HG02884 (cell line): ENCODE results near the gene CEP104.

Experiments
- ATAC-seq: cut with Tn5 transposase; IDR thresholded peaks from one replicate; pipeline ENCODE4 v1.9.1; 2021; ENCODE audit warnings: mild to moderate bottlenecking, moderate library complexity; ENCODE audit not compliant: unreplicated experiment

Gene CEP104

GRCh38 chr1:3869751-3870301, 12.8 kb upstream of the CEP104 start:
- no peak for ATAC-seq

- ATAC-seq, result no peak
These were observed 11.5 kb upstream of the CEP104 start for GRCh38 chr1:3868464-3869006.

GRCh38 chr1:3865606-3866160, 8.7 kb upstream of the CEP104 start:
- ATAC-seq, result no peak

GRCh38 chr1:3864884-3865283, 7.9 kb upstream of the CEP104 start:
- ATAC-seq, result no peak

- no peak for ATAC-seq
These were observed 6.4 kb upstream of the CEP104 start for GRCh38 chr1:3863231-3863935.

- ATAC-seq, result no peak
These were observed 1.4 kb upstream of the CEP104 start for GRCh38 chr1:3858231-3858981.

- no peak for ATAC-seq
These were observed 749 bp upstream of the CEP104 start for GRCh38 chr1:3857791-3858129.

- ATAC-seq, result no peak
These were observed 4.1 kb downstream of the CEP104 start for GRCh38 chr1:3852711-3853485.

GRCh38 chr1:3852091-3852490, 4.9 kb downstream of the CEP104 start:
- no peak for ATAC-seq

GRCh38 chr1:3851292-3851691, 5.7 kb downstream of the CEP104 start:
- no peak for ATAC-seq

GRCh38 chr1:3850857-3851256, 6.2 kb downstream of the CEP104 start:
- no peak for ATAC-seq

- ATAC-seq, result no peak
These were observed 9.9 kb downstream of the CEP104 start for GRCh38 chr1:3847081-3847480.

GRCh38 chr1:3846541-3846940, 10.5 kb downstream of the CEP104 start:
- no peak for ATAC-seq

- no peak for ATAC-seq
These were observed 14.1 kb downstream of the CEP104 start for GRCh38 chr1:3842912-3843311.

GRCh38 chr1:3841491-3841890, 15.5 kb downstream of the CEP104 start:
- no peak for ATAC-seq

GRCh38 chr1:3838788-3839187, 18.2 kb downstream of the CEP104 start:
- ATAC-seq, result no peak

- no peak for ATAC-seq
These were observed 19.3 kb downstream of the CEP104 start for GRCh38 chr1:3837685-3838084.

- ATAC-seq, result no peak
These were observed 19.8 kb downstream of the CEP104 start for GRCh38 chr1:3837200-3837599.

- no peak for ATAC-seq
These were observed 20.6 kb downstream of the CEP104 start for GRCh38 chr1:3836421-3836820.

GRCh38 chr1:3834701-3835100, 22.3 kb downstream of the CEP104 start:
- no peak for ATAC-seq

- no peak for ATAC-seq
These were observed 25.3 kb downstream of the CEP104 start for GRCh38 chr1:3831689-3832088.
